Subcutaneous adipose tissue (tissue), 4 donors: ENCODE data around the gene SLC25A21. TPM values are rescaled to one million over a fixed set of nuclear protein-coding genes. Genes with fewer than 3 reads are reported as not detected.

Experiments used
- CTCF ChIP-seq: fragments of 450-650 bp; IDR thresholded peaks from one replicate; pipeline ENCODE4 v1.5.1; 2016; ENCODE audit warnings: low read depth, mild to moderate bottlenecking, control low read depth, antibody characterized with exemption, moderate library complexity
- total RNA-seq, 4 donors: library from RNA; depleted of rRNA; stranded (reverse); fragments of >200 nt; gene quantifications; one replicate each; pipeline ENCODE4 v1.1.0, GENCODE V29; 2016

SLC25A21 gene
- total RNA-seq, 4 donors from 2014 or later = 0.98 to 1.1 TPM; not detected in 2

GRCh38 chr14:36925094-36925493, 247.3 kb downstream of the SLC25A21 start:
- no peak for TF ChIP-seq CTCF

- TF ChIP-seq CTCF = no peak
Measured at GRCh38 chr14:36916668-36917067, 255.7 kb downstream of the SLC25A21 start.

- TF ChIP-seq CTCF = no peak
Measured at GRCh38 chr14:36915081-36915480, 257.3 kb downstream of the SLC25A21 start.

GRCh38 chr14:36910578-36910977, 261.8 kb downstream of the SLC25A21 start:
- TF ChIP-seq CTCF = no peak

- TF ChIP-seq CTCF = no peak
Measured at GRCh38 chr14:36905272-36905888, 267.0 kb downstream of the SLC25A21 start.

- no peak for TF ChIP-seq CTCF
Measured at GRCh38 chr14:36901861-36902260, 270.5 kb downstream of the SLC25A21 start.

- TF ChIP-seq CTCF = no peak
Measured at GRCh38 chr14:36900846-36901245, 271.6 kb downstream of the SLC25A21 start.
